OCI-LY7 (cell line): ENCODE data around the gene CACNA2D4. TPM values are rescaled to one million over a fixed set of nuclear protein-coding genes. Genes with fewer than 3 reads are reported as not detected.

Source experiments
- BruUV-seq: library from RNA; stranded (reverse); fragments of 400-500 nt; replicated peaks from 2 replicates; lab custom pipeline; 2021; lab: Mats Ljungman, UMichigan
- CTCF ChIA-PET: fragments of 300-600 bp; sonication (Branson Sonifier 250); formaldehyde crosslinking; loops from one replicate; lab custom pipeline; 2022; ENCODE audit warnings: antibody characterized with exemption; ENCODE audit not compliant: unreplicated experiment; lab: Charles Lee
- POLR2A ChIA-PET: fragments of 300-600 bp; sonication (Branson Sonifier 250); formaldehyde crosslinking; loops from one replicate; lab custom pipeline; 2022; ENCODE audit warnings: antibody characterized with exemption; lab: Charles Lee
- DNase-seq: peaks from one replicate; pipeline ENCODE4 v3.0.0-alpha.2; 2015; ENCODE audit warnings: low spot score
- H2AFZ ChIP-seq: fragments of 200-600 bp; sonication (generic), shearing (Covaris generic); 2 replicates; pipeline ENCODE4 v1.6.1; 2014; ENCODE audit warnings: mild to moderate bottlenecking, antibody characterized with exemption, low read length, moderate library complexity
- H3K27ac ChIP-seq: fragments of 200-600 bp; sonication (generic); 2 replicates; pipeline ENCODE4 v1.5.1; 2014; ENCODE audit warnings: mixed run types, low read depth, mild to moderate bottlenecking, moderate library complexity, low read length, inconsistent platforms; ENCODE audit not compliant: poor library complexity, severe bottlenecking
- H3K36me3 ChIP-seq: fragments of 200-600 bp; sonication (generic); 2 replicates; pipeline ENCODE4 v1.6.1; 2014; ENCODE audit warnings: mild to moderate bottlenecking, antibody characterized with exemption, low read length, moderate library complexity, mixed read lengths; ENCODE audit not compliant: insufficient read depth
- H3K4me1 ChIP-seq: fragments of 200-600 bp; sonication (generic); 2 replicates; pipeline ENCODE4 v1.5.1; 2014; ENCODE audit warnings: mild to moderate bottlenecking, low read length; ENCODE audit not compliant: insufficient read depth, poor library complexity, severe bottlenecking
- H3K4me2 ChIP-seq: fragments of 200-600 bp; sonication (generic); 2 replicates; pipeline ENCODE4 v1.6.1; 2014; ENCODE audit warnings: mild to moderate bottlenecking, low read length
- H3K4me3 ChIP-seq: fragments of 200-600 bp; sonication (generic); 2 replicates; pipeline ENCODE4 v1.5.1; 2014; ENCODE audit warnings: mild to moderate bottlenecking, low read depth, low read length; ENCODE audit not compliant: poor library complexity, severe bottlenecking
- H3K79me2 ChIP-seq: fragments of 200-600 bp; sonication (generic); 2 replicates; pipeline ENCODE4 v1.6.1; 2016; ENCODE audit warnings: low read depth, mild to moderate bottlenecking, low read length, moderate library complexity, mixed read lengths; ENCODE audit not compliant: insufficient read depth
- H3K9me2 ChIP-seq: fragments of 200-600 bp; sonication (generic); 2 replicates; pipeline ENCODE4 v1.6.1; 2016; ENCODE audit warnings: mild to moderate bottlenecking, low read length, mixed read lengths; ENCODE audit not compliant: insufficient read depth
- H3K9me3 ChIP-seq: fragments of 200-600 bp; sonication (generic); 2 replicates; pipeline ENCODE4 v1.6.1; 2014; ENCODE audit warnings: mild to moderate bottlenecking, mixed run types, low read length, mixed read lengths
- H4K20me1 ChIP-seq: fragments of 200-600 bp; sonication (generic); 2 replicates; pipeline ENCODE4 v1.6.1; 2014; ENCODE audit warnings: mild to moderate bottlenecking, antibody characterized with exemption, low read length, moderate library complexity, mixed read lengths; ENCODE audit not compliant: insufficient read depth
- EZH2phosphoT487 ChIP-seq: fragments of 200-600 bp; sonication (generic); IDR thresholded peaks from 2 replicates; pipeline ENCODE4 v1.6.1; 2018; ENCODE audit warnings: low read depth, borderline replicate concordance, mild to moderate bottlenecking, mixed run types, antibody characterized with exemption, low read length, moderate library complexity, mixed read lengths
- intact Hi-C: fragments of 100-400 bp; cut with micrococcal nuclease; formaldehyde crosslinking; loops from one replicate; pipeline ENCODE4 v1.10.0; 2022; ENCODE audit not compliant: unreplicated experiment
- total RNA-seq, 2 experiments: library from RNA; depleted of rRNA in 1 of 2; stranded (reverse); fragments of >200 nt in 1 of 2; shearing (Covaris generic) in 1 of 2; gene quantifications; 2 replicates each; pipeline ENCODE4 v1.2.3, GENCODE V29; 2014 to 2022
- TF ChIP-seq, protein P1 (sequence below): fragments of 200-600 bp; sonication (generic); conservative IDR thresholded peaks from 2 replicates; pipeline ENCODE4 v1.5.1; 2014; ENCODE audit warnings: mild to moderate bottlenecking, antibody characterized with exemption, low read length, moderate library complexity, mixed read lengths

CACNA2D4 gene
- total RNA-seq, 2 experiments from 2014 or later: 0.13 TPM; not detected in 1

DNA sequence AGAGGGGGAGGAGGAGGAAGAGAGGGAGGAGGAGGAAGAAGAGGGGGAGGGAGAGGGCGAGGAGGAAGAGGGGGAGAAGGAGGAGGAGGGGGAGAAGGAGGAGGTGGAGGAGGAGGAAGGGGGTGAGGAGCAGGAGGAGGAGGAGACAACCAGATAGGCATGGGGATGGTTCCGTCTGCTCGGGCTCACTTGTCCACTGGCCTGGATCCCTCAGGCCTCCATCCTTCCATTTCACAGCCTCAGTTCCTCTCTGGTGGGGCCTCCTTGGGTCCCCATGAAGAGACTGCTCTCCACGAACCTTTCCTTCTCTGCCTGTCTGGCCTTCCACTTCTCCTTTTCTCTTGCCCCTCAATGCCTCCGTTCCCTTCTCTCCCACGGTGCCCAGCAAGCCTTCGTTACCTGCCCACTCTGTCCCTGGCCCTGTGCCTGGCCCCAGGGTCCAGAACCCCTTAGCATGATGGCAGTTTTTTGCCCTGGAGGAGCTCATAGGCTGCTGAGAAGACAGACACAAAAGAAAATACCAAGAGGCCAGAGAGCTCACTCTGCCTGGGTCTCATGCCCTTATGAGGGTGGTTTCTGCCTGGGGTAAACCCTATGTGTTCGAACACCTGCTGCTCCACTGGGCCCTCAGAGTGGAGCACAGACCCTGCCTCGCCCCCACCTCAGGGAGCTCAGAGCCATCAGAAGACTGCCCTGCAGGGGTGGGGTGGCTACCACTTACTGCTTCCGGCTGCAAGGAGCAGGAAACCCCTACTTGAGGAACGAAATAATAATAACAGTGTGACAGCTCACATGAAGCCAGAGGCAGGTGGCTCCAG lies 11.7 kb upstream of the CACNA2D4 start:
- H2AFZ ChIP-seq: peak overlapping the region; percentile 73; the same call in 1 of the 2 replicates
- no peak for TF ChIP-seq EZH2phosphoT487
- TF ChIP-seq, protein P1, sequence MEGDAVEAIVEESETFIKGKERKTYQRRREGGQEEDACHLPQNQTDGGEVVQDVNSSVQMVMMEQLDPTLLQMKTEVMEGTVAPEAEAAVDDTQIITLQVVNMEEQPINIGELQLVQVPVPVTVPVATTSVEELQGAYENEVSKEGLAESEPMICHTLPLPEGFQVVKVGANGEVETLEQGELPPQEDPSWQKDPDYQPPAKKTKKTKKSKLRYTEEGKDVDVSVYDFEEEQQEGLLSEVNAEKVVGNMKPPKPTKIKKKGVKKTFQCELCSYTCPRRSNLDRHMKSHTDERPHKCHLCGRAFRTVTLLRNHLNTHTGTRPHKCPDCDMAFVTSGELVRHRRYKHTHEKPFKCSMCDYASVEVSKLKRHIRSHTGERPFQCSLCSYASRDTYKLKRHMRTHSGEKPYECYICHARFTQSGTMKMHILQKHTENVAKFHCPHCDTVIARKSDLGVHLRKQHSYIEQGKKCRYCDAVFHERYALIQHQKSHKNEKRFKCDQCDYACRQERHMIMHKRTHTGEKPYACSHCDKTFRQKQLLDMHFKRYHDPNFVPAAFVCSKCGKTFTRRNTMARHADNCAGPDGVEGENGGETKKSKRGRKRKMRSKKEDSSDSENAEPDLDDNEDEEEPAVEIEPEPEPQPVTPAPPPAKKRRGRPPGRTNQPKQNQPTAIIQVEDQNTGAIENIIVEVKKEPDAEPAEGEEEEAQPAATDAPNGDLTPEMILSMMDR: no peak
- POLR2A ChIA-PET: interaction anchor here (1.0 kb wide), 1 partner anchor 9 kb away, joined by 6 read pairs; no protein-coding TSS in a partner anchor
- no peak overlapping the region for H3K4me3 ChIP-seq
- H3K9me3 ChIP-seq: no peaks in the 10 kb centered on the region
- H4K20me1 ChIP-seq: no peaks in the 10 kb centered on the region
- H3K4me1 ChIP-seq: peaks cover 26% of the 10 kb centered on the region
- H3K27ac ChIP-seq: no peak overlapping the region
- CTCF ChIA-PET: interaction anchor here (0.6 kb wide), 1 partner anchor 104 kb away, joined by 3 read pairs; no protein-coding TSS in a partner anchor
- H3K9me2 ChIP-seq: no peaks in the 10 kb centered on the region
- peak overlapping the region; percentile 25; the same call in 1 of the 2 replicates for H3K4me2 ChIP-seq
- no peaks in the 10 kb centered on the region for H3K36me3 ChIP-seq
- no TSS peak for BruUV-seq
- intact Hi-C loops: no loop called here
- DNase-seq: no peak
- no peaks in the 10 kb centered on the region for H3K79me2 ChIP-seq

- H4K20me1 ChIP-seq: no peaks in the 10 kb centered on the region
- no TSS peak for BruUV-seq
- H3K9me3 ChIP-seq: no peaks in the 10 kb centered on the region
- DNase-seq: peak; percentile 32
- intact Hi-C loops: no loop called here
- no peak for TF ChIP-seq EZH2phosphoT487
- TF ChIP-seq, protein P1: no peak
- CTCF ChIA-PET: interaction anchor here (0.6 kb wide), 1 partner anchor 10 kb away, joined by 3 read pairs; no protein-coding TSS in a partner anchor
- H3K4me1 ChIP-seq: peaks cover 34% of the 10 kb centered on the region
- H3K4me3 ChIP-seq: no peak overlapping the region
- H3K36me3 ChIP-seq: no peaks in the 10 kb centered on the region
- no peak overlapping the region for H3K27ac ChIP-seq
- H3K4me2 ChIP-seq: no peak overlapping the region
- no peaks in the 10 kb centered on the region for H3K9me2 ChIP-seq
- H3K79me2 ChIP-seq: no peaks in the 10 kb centered on the region
- H2AFZ ChIP-seq: peak overlapping the region; percentile 73; the same call in 1 of the 2 replicates
- POLR2A ChIA-PET: interaction anchor here (0.7 to 0.8 kb wide), 2 partner anchors 43 to 86 kb away, joined by 3 to 5 read pairs; no protein-coding TSS in a partner anchor
Measured at GRCh38 chr12:1929241-1929984, 11.0 kb upstream of the CACNA2D4 start.
